HG03460 (cell line): ENCODE results near the gene BOD1L2.

Source experiments
- ATAC-seq: cut with Tn5 transposase; IDR thresholded peaks from one replicate; pipeline ENCODE4 v1.9.1; 2021; ENCODE audit not compliant: unreplicated experiment

The BOD1L2 gene

GRCh38 chr18:57146956-57147636 is at the start of gene BOD1L2:
Gene BOD1L2, plus strand, starts transcription at chr18:57147087. Its CDS starts 226 bp downstream, at chr18:57147313.
- ATAC-seq = no peak

GRCh38 chr18:57107140-57107832 is 39.6 kb upstream of the BOD1L2 start:
- no peak for ATAC-seq

- no peak for ATAC-seq
These were observed 36.6 kb upstream of the BOD1L2 start for GRCh38 chr18:57110290-57110689.

GRCh38 chr18:57113799-57114420 is 33.0 kb upstream of the BOD1L2 start:
- no peak for ATAC-seq

- ATAC-seq = no peak
These were observed 30.2 kb upstream of the BOD1L2 start for GRCh38 chr18:57116598-57117132.

- no peak for ATAC-seq
These were observed 25.3 kb upstream of the BOD1L2 start for GRCh38 chr18:57121542-57122112.

- ATAC-seq = no peak
These were observed 23.9 kb upstream of the BOD1L2 start for GRCh38 chr18:57122936-57123510.

GRCh38 chr18:57125627-57126026 is 21.3 kb upstream of the BOD1L2 start:
- ATAC-seq = no peak

GRCh38 chr18:57128220-57128932 is 18.5 kb upstream of the BOD1L2 start:
- ATAC-seq = no peak

GRCh38 chr18:57131101-57131500 is 15.8 kb upstream of the BOD1L2 start:
- ATAC-seq = no peak

GRCh38 chr18:57131782-57132181 is 15.1 kb upstream of the BOD1L2 start:
- no peak for ATAC-seq

GRCh38 chr18:57134618-57135135 is 12.2 kb upstream of the BOD1L2 start:
- no peak for ATAC-seq

GRCh38 chr18:57135699-57136098 is 11.2 kb upstream of the BOD1L2 start:
- ATAC-seq = no peak

GRCh38 chr18:57137847-57138246 is 9.0 kb upstream of the BOD1L2 start:
- ATAC-seq = no peak

- no peak for ATAC-seq
These were observed 5.4 kb upstream of the BOD1L2 start for GRCh38 chr18:57141208-57142129.

- no peak for ATAC-seq
These were observed 4.6 kb upstream of the BOD1L2 start for GRCh38 chr18:57142324-57142723.

- no peak for ATAC-seq
These were observed 3.6 kb upstream of the BOD1L2 start for GRCh38 chr18:57143265-57143664.

- no peak for ATAC-seq
These were observed 1.4 kb downstream of the BOD1L2 start for GRCh38 chr18:57148263-57148662.

- no peak for ATAC-seq
These were observed 2.2 kb downstream of the BOD1L2 start for GRCh38 chr18:57149051-57149450.
